ENCODE results near the gene SAMD9. TPM values are rescaled to one million over a fixed set of nuclear protein-coding genes. Genes with fewer than 3 reads are reported as not detected.
"Not testable (repeated sequence)": the region's sequence is repeated elsewhere in the genome, so short reads cannot be mapped to it uniquely, and the experiment has no call there.

Gene SAMD9
- total RNA-seq, 2 experiments from 2014 or later, result 49.0 to 51.0 TPM

GRCh38 chr7:93119191-93119905 is 1.6 kb upstream of the SAMD9 start:
- DNase-seq (no peak), ATAC-seq (no peak)
- H3K27me3 Mint-ChIP-seq (ENCODE audit: low read depth), result no peaks in the 10 kb centered on the region
- peaks cover 82% of the 10 kb centered on the region for H3K36me3 Mint-ChIP-seq (ENCODE audit: low read depth)
- H3K4me1 Mint-ChIP-seq (ENCODE audit: low read depth), result peaks cover 31% of the 10 kb centered on the region
- ChIA-PET CTCF (interaction anchor here (2.6 kb wide), 1 partner anchor 26 kb away, joined by 11 read pairs; no protein-coding TSS in a partner anchor), POLR2A (interaction anchor here (0.6 kb wide), 1 partner anchor 23 kb away, joined by 3 read pairs; no protein-coding TSS in a partner anchor)
- H3K4me3 Mint-ChIP-seq, result no peak overlapping the region
- peak overlapping the region; percentile 71 for H3K27ac Mint-ChIP-seq
- H3K9me3 Mint-ChIP-seq (ENCODE audit: insufficient read depth), result peaks cover 7% of the 10 kb centered on the region

- CTCF ChIA-PET, result interaction anchor here (0.9 to 2.6 kb wide), 9 partner anchors 14 to 588 kb away, joined by 3 to 11 read pairs (median 4); partner anchors contain the start of genes RBM48 and VPS50
- Mint-ChIP-seq H3K27me3 (ENCODE audit: low read depth) (no peaks in the 10 kb centered on the region), H3K9me3 (ENCODE audit: insufficient read depth) (peaks cover 14% of the 10 kb centered on the region), H3K4me1 (ENCODE audit: low read depth) (peaks cover 48% of the 10 kb centered on the region), H3K27ac (peak overlapping the region; percentile 89), H3K4me3 (peak overlapping the region; percentile 88), H3K36me3 (ENCODE audit: low read depth) (peaks cover 87% of the 10 kb centered on the region)
- POLR2A ChIA-PET, result interaction anchor here (0.6 to 2.8 kb wide), 13 partner anchors 9 to 284 kb away, joined by 3 to 21 read pairs (median 3); partner anchors contain the start of genes SAMD9L and VPS50
- DNase-seq (no peak), ATAC-seq (peak; percentile 34)
These were observed 452 bp downstream of the SAMD9 start for GRCh38 chr7:93117327-93117726.

- no peaks in the 10 kb centered on the region for H3K27me3 Mint-ChIP-seq (ENCODE audit: low read depth)
- ChIA-PET CTCF (interaction anchor here (2.0 kb wide), 1 partner anchor 113 kb away, joined by 8 read pairs; no protein-coding TSS in a partner anchor), POLR2A (no interaction called here)
- H3K36me3 Mint-ChIP-seq (ENCODE audit: low read depth), result peaks cover 89% of the 10 kb centered on the region
- peaks cover 61% of the 10 kb centered on the region for H3K4me1 Mint-ChIP-seq (ENCODE audit: low read depth)
- ATAC-seq (peak; percentile 19), DNase-seq (no peak)
- H3K4me3 Mint-ChIP-seq, result peak overlapping the region; percentile 88
- H3K27ac Mint-ChIP-seq, result peak overlapping the region; percentile 48
- peaks cover 17% of the 10 kb centered on the region for H3K9me3 Mint-ChIP-seq (ENCODE audit: insufficient read depth)
These were observed 2.0 kb downstream of the SAMD9 start for GRCh38 chr7:93115796-93116195.

GRCh38 chr7:93108003-93108402 is 9.8 kb downstream of the SAMD9 start:
- Mint-ChIP-seq H3K27me3 (ENCODE audit: low read depth) (no peaks in the 10 kb centered on the region), H3K27ac (no peak overlapping the region), H3K9me3 (ENCODE audit: insufficient read depth) (peaks cover 47% of the 10 kb centered on the region), H3K4me3 (no peak overlapping the region), H3K36me3 (ENCODE audit: low read depth) (peaks cover 98% of the 10 kb centered on the region), H3K4me1 (ENCODE audit: low read depth) (peaks cover 20% of the 10 kb centered on the region)
- ATAC-seq, result no peak
- CTCF ChIA-PET, result no interaction called here
- POLR2A ChIA-PET, result no interaction called here
- no peak for DNase-seq

- Mint-ChIP-seq H3K9me3 (ENCODE audit: insufficient read depth) (peaks cover 26% of the 10 kb centered on the region), H3K4me3 (no peak overlapping the region), H3K36me3 (ENCODE audit: low read depth) (peaks cover 26% of the 10 kb centered on the region), H3K27me3 (ENCODE audit: low read depth) (peaks cover 2% of the 10 kb centered on the region), H3K4me1 (ENCODE audit: low read depth) (no peaks in the 10 kb centered on the region), H3K27ac (no peak overlapping the region)
- POLR2A ChIA-PET, result no interaction called here
- ATAC-seq (no peak), DNase-seq (no peak)
- CTCF ChIA-PET, result no interaction called here
These were observed 20.4 kb downstream of the SAMD9 start for GRCh38 chr7:93097388-93097787.

- Mint-ChIP-seq H3K27ac (no peak overlapping the region), H3K36me3 (ENCODE audit: low read depth) (peaks cover 2% of the 10 kb centered on the region), H3K4me1 (ENCODE audit: low read depth) (no peaks in the 10 kb centered on the region), H3K4me3 (no peak overlapping the region), H3K27me3 (ENCODE audit: low read depth) (peaks cover 15% of the 10 kb centered on the region), H3K9me3 (ENCODE audit: insufficient read depth) (peaks cover 5% of the 10 kb centered on the region)
- ChIA-PET CTCF (interaction anchor here (0.8 to 2.0 kb wide), 2 partner anchors 136 to 148 kb away, joined by 3 to 11 read pairs; no protein-coding TSS in a partner anchor), POLR2A (no interaction called here)
- ATAC-seq, result peak; percentile 53
- DNase-seq, result no peak
These were observed 24.9 kb downstream of the SAMD9 start for GRCh38 chr7:93092757-93093370.

GRCh38 chr7:93073357-93073756 is 44.4 kb downstream of the SAMD9 start:
- H3K27me3 Mint-ChIP-seq (ENCODE audit: low read depth); H3K9me3 Mint-ChIP-seq (ENCODE audit: insufficient read depth); H3K4me1 Mint-ChIP-seq (ENCODE audit: low read depth); H3K4me3 Mint-ChIP-seq; H3K27ac Mint-ChIP-seq; DNase-seq; POLR2A ChIA-PET; H3K36me3 Mint-ChIP-seq (ENCODE audit: low read depth); CTCF ChIA-PET; ATAC-seq: not testable (repeated sequence)

- Mint-ChIP-seq H3K4me3 (no peak overlapping the region), H3K27me3 (ENCODE audit: low read depth) (peaks cover 36% of the 10 kb centered on the region), H3K36me3 (ENCODE audit: low read depth) (no peaks in the 10 kb centered on the region), H3K27ac (no peak overlapping the region), H3K9me3 (ENCODE audit: insufficient read depth) (peaks cover 17% of the 10 kb centered on the region), H3K4me1 (ENCODE audit: low read depth) (no peaks in the 10 kb centered on the region)
- ATAC-seq (no peak), DNase-seq (no peak)
- POLR2A ChIA-PET, result no interaction called here
- CTCF ChIA-PET, result no interaction called here
These were observed 55.2 kb downstream of the SAMD9 start for GRCh38 chr7:93062599-93062998.

- ATAC-seq (no peak), DNase-seq (no peak)
- CTCF ChIA-PET, result no interaction called here
- Mint-ChIP-seq H3K4me1 (ENCODE audit: low read depth) (no peaks in the 10 kb centered on the region), H3K27me3 (ENCODE audit: low read depth) (peaks cover 34% of the 10 kb centered on the region), H3K4me3 (no peak overlapping the region), H3K36me3 (ENCODE audit: low read depth) (no peaks in the 10 kb centered on the region), H3K9me3 (ENCODE audit: insufficient read depth) (peaks cover 8% of the 10 kb centered on the region), H3K27ac (no peak overlapping the region)
- POLR2A ChIA-PET, result interaction anchor here (0.7 kb wide), 1 partner anchor 93 kb away, joined by 3 read pairs; no protein-coding TSS in a partner anchor
These were observed 56.9 kb downstream of the SAMD9 start for GRCh38 chr7:93060865-93061264.

GRCh38 chr7:93060025-93060424 is 57.8 kb downstream of the SAMD9 start:
- ChIA-PET CTCF (interaction anchor here (1.0 kb wide), 1 partner anchor 220 kb away, joined by 3 read pairs; no protein-coding TSS in a partner anchor), POLR2A (no interaction called here)
- Mint-ChIP-seq H3K4me3 (no peak overlapping the region), H3K36me3 (ENCODE audit: low read depth) (no peaks in the 10 kb centered on the region), H3K9me3 (ENCODE audit: insufficient read depth) (no peaks in the 10 kb centered on the region), H3K27ac (no peak overlapping the region), H3K4me1 (ENCODE audit: low read depth) (no peaks in the 10 kb centered on the region), H3K27me3 (ENCODE audit: low read depth) (peaks cover 34% of the 10 kb centered on the region)
- ATAC-seq (no peak), DNase-seq (no peak)

GRCh38 chr7:93056621-93057020 is 61.2 kb downstream of the SAMD9 start:
- CTCF ChIA-PET; H3K4me1 Mint-ChIP-seq (ENCODE audit: low read depth); H3K4me3 Mint-ChIP-seq; DNase-seq; H3K27ac Mint-ChIP-seq; H3K9me3 Mint-ChIP-seq (ENCODE audit: insufficient read depth); ATAC-seq; POLR2A ChIA-PET; H3K36me3 Mint-ChIP-seq (ENCODE audit: low read depth): not testable (repeated sequence)
- H3K27me3 Mint-ChIP-seq (ENCODE audit: low read depth), result peaks cover 18% of the 10 kb centered on the region

GRCh38 chr7:93055543-93056107 is 62.2 kb downstream of the SAMD9 start:
- no peak overlapping the region for H3K27ac Mint-ChIP-seq
- ATAC-seq, result peak; percentile 61
- H3K27me3 Mint-ChIP-seq (ENCODE audit: low read depth), result peaks cover 10% of the 10 kb centered on the region
- no peak for DNase-seq
- no peak overlapping the region for H3K4me3 Mint-ChIP-seq
- ChIA-PET POLR2A (no interaction called here), CTCF (interaction anchor here (1.0 kb wide), 2 partner anchors 200 to 434 kb away, joined by 3 read pairs; no protein-coding TSS in a partner anchor)
- no peaks in the 10 kb centered on the region for H3K36me3 Mint-ChIP-seq (ENCODE audit: low read depth)
- H3K4me1 Mint-ChIP-seq (ENCODE audit: low read depth), result peaks cover 10% of the 10 kb centered on the region
- H3K9me3 Mint-ChIP-seq (ENCODE audit: insufficient read depth), result no peaks in the 10 kb centered on the region

Data from activated CD8-positive, alpha-beta T cell treated with anti-CD3 and anti-CD28 coated beads, Interleukin-2, amount 10 ng/mL, durations not matched to agents 7 days and 5 days (primary cell).